Peyer's patch (tissue), 4 donors: ENCODE data around the gene EZH2.

Experiments
- CTCF ChIP-seq, 6 experiments: fragments of 450-650 bp in 4 of 6; fragments of 200-600 bp in 2 of 6; sonication (generic) in 1 of 6; IDR thresholded peaks; one replicate each; pipeline ENCODE4 v1.5.1; 2017 to 2019; ENCODE audit warnings: antibody characterized with exemption in 6 of 6, mild to moderate bottlenecking in 3 of 6, moderate library complexity in 1 of 6
- POLR2A ChIP-seq, 2 donors: fragments of 450-650 bp; IDR thresholded peaks; one replicate each; pipeline ENCODE4 v1.5.1; 2017; ENCODE audit warnings: antibody characterized with exemption in 2 of 2, mild to moderate bottlenecking in 2 of 2, moderate library complexity in 2 of 2

- TF ChIP-seq CTCF (IDR thresholded peaks at IDR 0.05) (no peak), POLR2A (IDR thresholded peaks at IDR 0.05) (no peak)
Measured at GRCh38 chr7:148882192-148882591, 1.9 kb downstream of the EZH2 start.
